Stimulated activated memory B cell treated with anti-CD40 and anti-IgM and Interleukin-4, amounts not matched to agents 10 μg/mL and 1 μg/mL and 100 μg/mL, for 72 hours (primary cell): ENCODE data around the gene HCAR2.
"Not testable (repeated sequence)": the region's sequence is repeated elsewhere in the genome, so short reads cannot be mapped to it uniquely, and the experiment has no call there.

Source experiments
- ATAC-seq: fragments of 150-1000 bp; cut with Tn5 transposase; 2 replicates; pipeline ENCODE4 v1.10.0; 2021
- H3K27ac Mint-ChIP-seq: one replicate; pipeline ENCODE4 v1.8.0; 2022; ENCODE audit warnings: mild to moderate bottlenecking, mixed read lengths
- H3K27me3 Mint-ChIP-seq: one replicate; pipeline ENCODE4 v1.8.0; 2022; ENCODE audit warnings: mixed read lengths
- H3K36me3 Mint-ChIP-seq: one replicate; pipeline ENCODE4 v1.8.0; 2022; ENCODE audit warnings: mixed read lengths
- H3K4me1 Mint-ChIP-seq: one replicate; pipeline ENCODE4 v1.8.0; 2022; ENCODE audit warnings: mixed read lengths
- H3K4me3 Mint-ChIP-seq: one replicate; pipeline ENCODE4 v1.8.0; 2022; ENCODE audit warnings: mild to moderate bottlenecking, moderate library complexity, mixed read lengths
- H3K9me3 Mint-ChIP-seq: one replicate; pipeline ENCODE4 v1.8.0; 2022; ENCODE audit warnings: mixed read lengths

The HCAR2 gene

DNA sequence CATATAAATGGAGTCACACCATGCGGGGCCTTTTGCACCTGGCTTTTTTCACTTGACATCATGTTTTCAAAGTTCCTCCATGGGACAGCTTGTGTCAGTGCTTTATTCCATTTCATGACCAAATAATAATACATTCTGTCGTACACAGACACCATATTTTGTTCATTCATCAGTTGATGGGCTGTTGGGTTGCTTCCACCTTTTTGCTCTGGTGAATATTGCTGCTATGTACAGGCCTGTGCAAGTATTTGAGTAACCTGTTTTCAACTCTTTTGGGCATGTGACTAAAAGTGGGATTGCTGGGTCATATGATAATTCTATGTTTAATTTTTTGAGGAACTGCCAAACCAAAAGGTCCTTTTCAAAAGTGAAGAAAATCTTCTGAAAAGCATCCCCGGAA lies 46.9 kb downstream of the HCAR2 start:
- no peak overlapping the region for H3K4me3 Mint-ChIP-seq
- no peaks in the 10 kb centered on the region for H3K36me3 Mint-ChIP-seq
- H3K27me3 Mint-ChIP-seq = no peaks in the 10 kb centered on the region
- H3K27ac Mint-ChIP-seq = no peak overlapping the region
- H3K4me1 Mint-ChIP-seq = no peaks in the 10 kb centered on the region
- ATAC-seq = no peak
- no peaks in the 10 kb centered on the region for H3K9me3 Mint-ChIP-seq

DNA sequence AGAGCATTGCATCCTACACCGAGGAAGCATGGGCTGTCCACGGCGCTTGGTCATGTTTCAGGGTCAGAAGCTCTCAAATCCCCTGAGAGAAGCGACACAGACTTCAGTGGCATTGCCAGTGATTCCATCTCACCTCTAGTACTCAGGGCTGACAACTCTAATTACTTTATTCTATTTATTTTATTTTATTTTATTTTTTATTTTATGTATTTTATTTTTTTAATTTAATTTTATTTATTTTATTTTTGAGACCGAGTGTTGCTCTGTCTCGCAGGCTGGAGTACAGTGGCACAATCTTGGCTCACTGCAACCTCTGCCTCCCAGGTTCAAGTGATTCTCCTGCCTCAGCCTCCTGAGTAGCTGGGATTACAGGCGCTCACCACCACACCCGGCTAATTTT lies 49.9 kb downstream of the HCAR2 start:
- H3K4me1 Mint-ChIP-seq, H3K27ac Mint-ChIP-seq, H3K36me3 Mint-ChIP-seq, H3K4me3 Mint-ChIP-seq, H3K27me3 Mint-ChIP-seq, ATAC-seq, H3K9me3 Mint-ChIP-seq: not testable (repeated sequence)

DNA sequence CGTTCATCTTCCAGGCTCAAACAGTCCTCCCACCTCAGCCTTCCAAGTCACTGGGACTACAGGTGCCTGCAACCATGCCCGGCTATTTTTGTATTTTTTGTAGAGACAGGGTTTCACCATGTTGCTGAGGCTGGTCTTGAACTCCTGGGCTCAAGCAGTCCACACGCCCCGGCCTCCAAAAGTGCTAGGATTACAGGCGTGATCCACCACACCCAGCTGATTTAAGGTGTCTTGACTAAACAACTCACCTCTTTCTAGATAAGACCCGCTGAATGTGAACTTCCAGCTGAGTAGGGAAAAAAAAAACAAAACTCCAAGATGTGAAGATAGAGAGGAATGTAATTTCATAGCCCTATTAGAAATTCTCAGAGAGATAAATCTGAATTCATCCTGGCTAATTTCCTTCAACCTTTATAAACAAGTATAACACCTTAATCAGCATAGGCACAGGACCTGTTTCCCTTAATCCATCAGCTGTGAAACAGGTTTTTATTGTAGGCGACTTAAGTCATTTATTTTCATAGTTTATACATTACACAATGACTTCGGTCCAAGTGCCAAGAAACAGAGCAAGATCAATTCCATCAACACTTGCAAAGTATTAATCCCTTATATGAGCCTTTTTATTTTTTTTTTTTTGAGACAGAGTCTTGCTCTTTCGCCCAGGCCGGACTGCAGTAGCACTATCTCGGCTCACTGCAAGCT lies 51.5 kb downstream of the HCAR2 start:
- H3K4me3 Mint-ChIP-seq = no peak overlapping the region
- H3K27me3 Mint-ChIP-seq = no peaks in the 10 kb centered on the region
- H3K36me3 Mint-ChIP-seq = no peaks in the 10 kb centered on the region
- peaks cover 20% of the 10 kb centered on the region for H3K4me1 Mint-ChIP-seq
- no peaks in the 10 kb centered on the region for H3K9me3 Mint-ChIP-seq
- no peak overlapping the region for H3K27ac Mint-ChIP-seq
- no peak for ATAC-seq
